Fibroblast of skin of right quadriceps (primary cell): Measurements from ENCODE around the gene TGFA.

Experiments used
- DNase-seq: peaks from one replicate; pipeline ENCODE4 v3.0.0-alpha.2; 2013

The TGFA gene

GRCh38 chr2:70552501-70553333 lies 909 bp downstream of the TGFA start:
- no peak for DNase-seq

GRCh38 chr2:70551167-70551566 lies 2.5 kb downstream of the TGFA start:
- DNase-seq, result no peak

- no peak for DNase-seq
These were observed 3.7 kb downstream of the TGFA start for GRCh38 chr2:70549962-70550361.

GRCh38 chr2:70549064-70549710 lies 4.4 kb downstream of the TGFA start:
- DNase-seq, result no peak

- no peak for DNase-seq
These were observed 5.4 kb downstream of the TGFA start for GRCh38 chr2:70548233-70548632.

GRCh38 chr2:70546885-70547284 lies 6.7 kb downstream of the TGFA start:
- no peak for DNase-seq

GRCh38 chr2:70546376-70546775 lies 7.2 kb downstream of the TGFA start:
- no peak for DNase-seq

- peak; percentile 48 for DNase-seq
These were observed 12.1 kb downstream of the TGFA start for GRCh38 chr2:70541481-70542020.

- no peak for DNase-seq
These were observed 15.8 kb downstream of the TGFA start for GRCh38 chr2:70537840-70538239.

GRCh38 chr2:70536517-70537055 lies 17.0 kb downstream of the TGFA start:
- no peak for DNase-seq

- DNase-seq, result no peak
These were observed 18.1 kb downstream of the TGFA start for GRCh38 chr2:70535573-70535972.

- no peak for DNase-seq
These were observed 19.3 kb downstream of the TGFA start for GRCh38 chr2:70534183-70534836.

- no peak for DNase-seq
These were observed 21.2 kb downstream of the TGFA start for GRCh38 chr2:70532244-70532935.

- DNase-seq, result no peak
These were observed 22.1 kb downstream of the TGFA start for GRCh38 chr2:70531419-70532086.

GRCh38 chr2:70529610-70530009 lies 24.0 kb downstream of the TGFA start:
- DNase-seq, result no peak

- no peak for DNase-seq
These were observed 24.7 kb downstream of the TGFA start for GRCh38 chr2:70528929-70529328.

GRCh38 chr2:70528276-70528675 lies 25.4 kb downstream of the TGFA start:
- DNase-seq, result no peak

- DNase-seq, result no peak
These were observed 26.1 kb downstream of the TGFA start for GRCh38 chr2:70527447-70528080.

GRCh38 chr2:70526126-70526525 lies 27.5 kb downstream of the TGFA start:
- DNase-seq, result no peak

- DNase-seq, result peak; percentile 23
These were observed 28.6 kb downstream of the TGFA start for GRCh38 chr2:70525032-70525431.
